GM21825 (cell line): ENCODE data around the gene GRM2.
A peak's percentile ranks its signal among the peaks of the same experiment; 100 is the strongest.

Experiments used
- ATAC-seq: cut with Tn5 transposase; IDR thresholded peaks from one replicate; pipeline ENCODE4 v1.9.1; 2021; ENCODE audit warnings: mild to moderate bottlenecking, moderate library complexity; ENCODE audit not compliant: unreplicated experiment

GRM2 gene

DNA sequence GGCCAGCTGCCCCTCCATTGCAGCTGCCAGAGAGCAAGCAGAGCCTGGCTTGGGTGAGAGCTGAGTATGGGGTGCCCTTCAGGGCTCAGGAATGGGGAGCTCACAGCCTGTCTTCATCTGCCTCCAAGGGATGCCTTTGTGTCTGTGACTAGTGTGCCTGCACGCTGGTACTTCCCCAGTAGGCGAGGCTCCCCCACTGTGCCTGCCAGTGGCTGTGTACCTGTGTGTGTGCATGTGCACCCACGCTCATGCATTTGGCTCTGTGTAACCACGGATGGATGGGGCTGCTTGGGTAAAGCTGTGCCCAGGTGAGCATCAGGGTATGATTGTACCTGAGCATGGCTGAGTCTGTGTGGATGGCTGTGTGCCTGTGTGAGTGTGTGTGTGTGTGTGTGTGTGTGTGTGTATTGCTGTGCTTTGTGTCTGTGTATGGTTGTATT is 2.3 kb upstream of the GRM2 start:
- ATAC-seq, result no peak

DNA sequence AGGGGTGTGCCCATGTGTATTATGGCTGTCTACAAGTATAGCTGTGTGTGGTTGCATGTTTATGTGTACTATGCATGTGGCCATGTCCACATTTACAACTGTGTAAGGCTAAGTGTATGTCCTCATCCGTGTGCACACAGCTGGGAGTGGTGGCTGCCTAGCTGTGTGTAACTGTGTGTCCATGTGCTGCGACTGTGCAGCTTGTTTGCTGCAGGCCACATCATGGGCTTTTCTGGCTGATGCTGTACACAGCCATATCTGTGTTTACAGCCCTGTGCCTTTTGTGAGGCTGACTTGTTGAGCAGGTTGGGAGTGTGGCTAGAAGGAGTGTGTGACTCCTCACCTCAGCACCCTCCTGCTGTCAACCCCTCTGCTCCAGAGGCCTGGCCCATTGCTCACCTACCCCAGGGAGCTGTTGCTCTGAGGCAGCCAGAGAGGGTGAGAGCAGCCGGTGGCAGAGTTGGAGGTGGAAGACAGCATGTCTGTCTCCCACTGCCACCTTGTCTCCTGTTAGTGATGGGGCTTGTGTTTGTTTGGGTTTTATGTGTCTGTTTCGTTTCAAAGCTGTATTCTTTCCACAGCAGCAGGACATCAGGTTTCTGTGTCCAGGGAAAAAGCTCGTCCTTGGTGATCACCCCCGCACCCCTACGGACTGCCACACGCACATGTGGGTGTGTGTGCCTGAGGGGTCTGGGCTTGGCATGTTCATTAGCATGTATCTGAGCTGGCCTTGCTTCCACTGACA is 1.4 kb upstream of the GRM2 start:
- ATAC-seq, result no peak

GRCh38 chr3:51706021-51706485 is 815 bp upstream of the GRM2 start:
- ATAC-seq, result no peak

DNA sequence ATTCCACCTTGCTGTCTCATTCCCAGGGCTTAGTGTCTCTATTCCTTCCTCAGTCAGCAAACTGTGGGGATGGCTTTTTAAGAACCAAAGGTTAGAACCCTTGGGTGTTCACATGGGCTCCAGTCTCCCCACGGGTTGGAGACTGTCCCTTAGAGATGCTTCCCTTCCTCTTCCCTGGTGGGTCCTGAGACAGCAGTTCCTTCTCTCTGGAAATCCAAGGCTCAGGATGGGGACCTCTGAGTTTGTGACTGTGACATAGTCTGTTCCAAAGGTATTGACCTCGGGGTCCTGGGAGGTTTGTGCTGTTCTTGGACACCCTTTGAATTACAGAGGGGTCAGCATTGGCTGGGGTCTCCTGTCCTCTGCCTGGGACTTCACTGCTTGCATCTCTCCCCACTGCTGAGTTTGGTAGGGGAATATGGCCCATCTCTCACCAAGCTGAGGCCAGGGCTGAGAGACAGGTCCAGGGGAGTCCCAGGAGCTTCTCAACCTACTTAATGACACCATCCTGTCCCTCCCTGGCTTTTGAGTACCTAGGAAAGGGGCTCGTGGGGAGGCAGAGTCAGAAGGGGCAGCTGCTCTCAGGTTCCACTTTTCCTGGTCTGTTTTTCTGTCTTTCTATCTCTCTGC is 1.5 kb downstream of the GRM2 start:
- ATAC-seq, result no peak

DNA sequence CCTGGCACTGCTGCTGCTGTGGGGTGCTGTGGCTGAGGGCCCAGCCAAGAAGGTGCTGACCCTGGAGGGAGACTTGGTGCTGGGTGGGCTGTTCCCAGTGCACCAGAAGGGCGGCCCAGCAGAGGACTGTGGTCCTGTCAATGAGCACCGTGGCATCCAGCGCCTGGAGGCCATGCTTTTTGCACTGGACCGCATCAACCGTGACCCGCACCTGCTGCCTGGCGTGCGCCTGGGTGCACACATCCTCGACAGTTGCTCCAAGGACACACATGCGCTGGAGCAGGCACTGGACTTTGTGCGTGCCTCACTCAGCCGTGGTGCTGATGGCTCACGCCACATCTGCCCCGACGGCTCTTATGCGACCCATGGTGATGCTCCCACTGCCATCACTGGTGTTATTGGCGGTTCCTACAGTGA is 2.1 kb downstream of the GRM2 start:
- no peak for ATAC-seq

- no peak for ATAC-seq
Measured at GRCh38 chr3:51709675-51710074, 2.8 kb downstream of the GRM2 start.

GRCh38 chr3:51710631-51711351 is 3.9 kb downstream of the GRM2 start:
- no peak for ATAC-seq

GRCh38 chr3:51711352-51712037 is 4.6 kb downstream of the GRM2 start:
- no peak for ATAC-seq

GRCh38 chr3:51712038-51712420 is 5.2 kb downstream of the GRM2 start:
- no peak for ATAC-seq

DNA sequence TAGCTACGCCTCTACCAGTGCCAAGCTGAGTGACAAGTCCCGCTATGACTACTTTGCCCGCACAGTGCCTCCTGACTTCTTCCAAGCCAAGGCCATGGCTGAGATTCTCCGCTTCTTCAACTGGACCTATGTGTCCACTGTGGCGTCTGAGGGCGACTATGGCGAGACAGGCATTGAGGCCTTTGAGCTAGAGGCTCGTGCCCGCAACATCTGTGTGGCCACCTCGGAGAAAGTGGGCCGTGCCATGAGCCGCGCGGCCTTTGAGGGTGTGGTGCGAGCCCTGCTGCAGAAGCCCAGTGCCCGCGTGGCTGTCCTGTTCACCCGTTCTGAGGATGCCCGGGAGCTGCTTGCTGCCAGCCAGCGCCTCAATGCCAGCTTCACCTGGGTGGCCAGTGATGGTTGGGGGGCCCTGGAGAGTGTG is 5.7 kb downstream of the GRM2 start:
- ATAC-seq, result no peak

DNA sequence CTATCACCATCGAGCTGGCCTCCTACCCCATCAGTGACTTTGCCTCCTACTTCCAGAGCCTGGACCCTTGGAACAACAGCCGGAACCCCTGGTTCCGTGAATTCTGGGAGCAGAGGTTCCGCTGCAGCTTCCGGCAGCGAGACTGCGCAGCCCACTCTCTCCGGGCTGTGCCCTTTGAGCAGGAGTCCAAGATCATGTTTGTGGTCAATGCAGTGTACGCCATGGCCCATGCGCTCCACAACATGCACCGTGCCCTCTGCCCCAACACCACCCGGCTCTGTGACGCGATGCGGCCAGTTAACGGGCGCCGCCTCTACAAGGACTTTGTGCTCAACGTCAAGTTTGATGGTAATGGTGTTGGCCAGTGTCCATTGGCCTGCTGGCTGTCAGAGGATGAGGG is 6.1 kb downstream of the GRM2 start:
- no peak for ATAC-seq

DNA sequence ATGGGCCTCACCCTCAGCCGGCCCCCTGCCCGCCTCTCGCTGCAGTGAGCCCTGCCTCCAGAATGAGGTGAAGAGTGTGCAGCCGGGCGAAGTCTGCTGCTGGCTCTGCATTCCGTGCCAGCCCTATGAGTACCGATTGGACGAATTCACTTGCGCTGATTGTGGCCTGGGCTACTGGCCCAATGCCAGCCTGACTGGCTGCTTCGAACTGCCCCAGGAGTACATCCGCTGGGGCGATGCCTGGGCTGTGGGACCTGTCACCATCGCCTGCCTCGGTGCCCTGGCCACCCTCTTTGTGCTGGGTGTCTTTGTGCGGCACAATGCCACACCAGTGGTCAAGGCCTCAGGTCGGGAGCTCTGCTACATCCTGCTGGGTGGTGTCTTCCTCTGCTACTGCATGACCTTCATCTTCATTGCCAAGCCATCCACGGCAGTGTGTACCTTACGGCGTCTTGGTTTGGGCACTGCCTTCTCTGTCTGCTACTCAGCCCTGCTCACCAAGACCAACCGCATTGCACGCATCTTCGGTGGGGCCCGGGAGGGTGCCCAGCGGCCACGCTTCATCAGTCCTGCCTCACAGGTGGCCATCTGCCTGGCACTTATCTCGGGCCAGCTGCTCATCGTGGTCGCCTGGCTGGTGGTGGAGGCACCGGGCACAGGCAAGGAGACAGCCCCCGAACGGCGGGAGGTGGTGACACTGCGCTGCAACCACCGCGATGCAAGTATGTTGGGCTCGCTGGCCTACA is 8.5 kb downstream of the GRM2 start:
- no peak for ATAC-seq

GRCh38 chr3:51715977-51716294 is 9.1 kb downstream of the GRM2 start:
- ATAC-seq, result no peak

- ATAC-seq, result no peak
Measured at GRCh38 chr3:51716805-51717204, 9.9 kb downstream of the GRM2 start.

- no peak for ATAC-seq
Measured at GRCh38 chr3:51717446-51717845, 10.6 kb downstream of the GRM2 start.

DNA sequence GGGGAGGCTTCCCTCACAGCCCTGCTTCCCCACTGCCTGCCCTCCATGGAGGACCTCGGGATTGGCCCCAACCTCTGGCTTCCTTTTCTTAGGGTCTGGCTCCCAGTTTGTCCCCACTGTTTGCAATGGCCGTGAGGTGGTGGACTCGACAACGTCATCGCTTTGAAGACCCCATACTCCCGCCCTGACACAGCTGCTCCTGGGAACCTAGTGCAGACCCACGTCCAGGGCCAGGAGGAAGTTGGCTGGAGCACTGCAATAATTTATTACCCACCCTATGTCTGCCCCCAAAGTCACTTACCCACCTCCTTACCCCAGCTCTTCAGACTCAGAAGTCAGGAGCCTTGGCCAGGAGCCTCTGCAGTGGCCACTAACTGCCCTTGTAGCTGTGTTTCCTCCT is 11.1 kb downstream of the GRM2 start:
- ATAC-seq, result no peak

DNA sequence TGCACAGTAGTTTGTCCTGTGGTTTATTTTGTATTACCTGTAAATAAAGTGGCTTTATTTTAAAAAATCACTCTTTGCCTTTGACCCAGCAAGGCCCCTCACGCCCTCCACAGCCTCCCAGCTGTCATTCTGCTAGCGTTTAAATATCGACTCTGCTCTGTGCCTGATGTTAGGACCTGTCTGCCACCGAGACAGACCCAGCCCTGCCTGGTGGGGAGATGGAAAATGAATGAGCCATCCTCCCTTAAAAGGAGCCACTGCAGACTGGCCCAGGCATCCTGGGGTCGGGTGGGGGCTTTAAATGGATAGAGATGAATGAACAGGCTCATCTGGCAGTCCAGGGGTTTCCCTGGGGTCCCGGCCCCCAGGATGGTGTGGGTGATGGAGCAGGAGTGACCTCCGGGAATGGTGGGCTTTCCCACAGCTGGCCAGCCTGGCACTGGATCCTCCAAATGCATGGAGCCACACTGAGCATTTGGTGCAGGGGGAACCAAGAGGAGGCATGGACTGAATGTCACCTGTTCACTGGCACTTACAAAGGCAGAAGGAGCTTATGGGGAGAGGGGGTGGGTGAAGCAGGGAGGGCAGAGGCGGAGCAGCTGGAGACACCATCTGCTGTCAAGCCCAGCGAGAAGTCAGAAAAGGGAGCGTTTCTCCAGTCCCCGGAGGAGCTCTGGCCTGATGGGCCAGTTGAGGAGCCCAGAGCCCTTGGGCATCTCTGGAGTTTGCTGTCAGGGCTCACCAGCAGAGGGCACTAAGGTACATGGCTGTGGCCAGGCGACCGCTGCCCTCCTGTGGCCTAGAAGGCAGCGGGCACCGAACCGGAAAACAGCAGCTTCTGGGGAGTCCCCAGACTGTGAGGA is 11.9 kb downstream of the GRM2 start:
- peak; percentile 80 for ATAC-seq

DNA sequence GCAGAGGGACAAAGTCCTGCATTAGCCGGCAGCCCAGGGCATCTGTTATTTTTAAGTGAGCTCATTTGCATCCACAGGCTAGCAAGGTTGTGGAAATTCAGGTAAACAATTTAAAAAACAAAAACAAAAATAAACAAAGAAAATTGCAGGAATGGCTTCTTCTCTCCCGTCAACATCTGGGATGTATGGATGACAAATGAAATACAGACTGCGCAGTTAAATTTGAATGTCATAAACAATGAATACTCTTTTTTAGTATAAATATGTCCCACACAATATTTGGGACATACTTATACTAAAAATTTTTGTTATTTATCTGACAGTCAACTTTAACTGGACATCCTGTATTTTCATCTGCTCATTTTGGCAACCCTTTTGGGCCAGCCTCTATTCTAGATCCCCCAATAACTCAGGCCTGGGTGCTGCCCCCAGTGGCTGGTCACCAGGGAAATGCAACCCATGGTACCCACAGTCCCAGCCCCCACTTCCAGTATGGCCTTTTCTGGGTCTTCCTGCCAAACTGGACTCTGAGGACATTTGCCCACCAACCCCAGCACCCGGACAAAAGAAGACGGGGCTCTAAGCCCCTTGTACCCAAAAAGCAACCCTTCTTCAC is 12.7 kb downstream of the GRM2 start:
- ATAC-seq, result no peak

DNA sequence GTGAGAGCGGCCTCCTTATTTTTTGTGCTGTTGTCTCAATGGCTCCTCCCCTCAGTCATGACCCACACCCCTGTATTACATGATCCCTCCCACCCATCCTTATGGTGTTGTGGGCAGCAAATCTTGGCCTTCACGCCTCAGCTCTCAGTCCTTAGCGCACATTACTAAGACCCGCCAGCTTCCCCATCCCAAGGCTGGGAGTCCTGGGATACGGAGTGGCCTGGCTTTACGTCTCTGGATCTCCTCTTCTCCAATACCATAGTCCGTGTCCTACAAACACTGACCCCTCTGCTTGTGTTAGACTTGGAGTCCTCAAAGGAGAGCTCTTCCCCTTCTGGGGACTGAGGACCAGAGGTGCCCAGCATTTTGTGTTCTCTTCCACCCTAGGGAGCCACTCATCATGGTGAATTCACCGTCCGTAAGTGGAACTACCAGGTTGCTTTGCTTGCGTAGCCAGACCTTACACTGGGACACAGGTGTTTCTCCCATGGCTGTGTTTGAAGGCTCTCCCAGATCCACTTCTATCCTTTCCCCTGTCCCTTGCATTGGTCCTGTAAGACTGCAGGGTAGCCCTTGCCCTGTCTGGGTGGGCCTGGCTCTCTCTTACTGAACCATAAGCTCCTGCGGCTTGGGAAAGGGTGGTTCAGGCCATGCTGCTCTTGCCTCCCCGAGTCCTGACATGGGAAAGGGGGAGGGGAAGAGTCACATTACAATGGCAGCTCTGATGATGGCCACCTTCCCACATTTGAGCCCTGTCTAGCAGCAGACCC is 13.6 kb downstream of the GRM2 start:
- ATAC-seq, result no peak
